ENCODE data around the gene CCDC54. TPM values are rescaled to one million over a fixed set of nuclear protein-coding genes. Genes with fewer than 3 reads are reported as not detected.

The CCDC54 gene
- total RNA-seq, 2 donors from 2014 or later: not detected

- Histone ChIP-seq H3K9me3 (no peaks in the 10 kb centered on the region), H3K4me3 (no peak overlapping the region), H3K27ac (no peak overlapping the region), H3K36me3 (no peaks in the 10 kb centered on the region), H3K27me3 (replicated peaks; ENCODE audit: insufficient read depth) (no peaks in the 10 kb centered on the region), H3K4me1 (ENCODE audit: control insufficient read depth in 1 of 2, low read depth in 2 of 2) (peaks cover 0 to 4% of the 10 kb centered on the region in 2 donors)
- DNase-seq (ENCODE audit: low spot score): no peak
- no peak for ATAC-seq (ENCODE audit: insufficient number of reproducible peaks, low FRiP score, low read depth)
- TF ChIP-seq CTCF (IDR thresholded peaks at IDR 0.05): no peak
These were observed 44.6 kb downstream of the CCDC54 start for GRCh38 chr3:107421881-107422280.

- Histone ChIP-seq H3K27me3 (replicated peaks; ENCODE audit: insufficient read depth) (no peaks in the 10 kb centered on the region), H3K9me3 (no peaks in the 10 kb centered on the region), H3K4me3 (no peak overlapping the region), H3K4me1 (ENCODE audit: control insufficient read depth in 1 of 2, low read depth in 2 of 2) (peaks cover 0 to 8% of the 10 kb centered on the region in 2 donors), H3K36me3 (no peaks in the 10 kb centered on the region), H3K27ac (no peak overlapping the region)
- TF ChIP-seq CTCF (IDR thresholded peaks at IDR 0.05): no peak
- DNase-seq (ENCODE audit: low spot score): no peak
- no peak for ATAC-seq (ENCODE audit: insufficient number of reproducible peaks, low FRiP score, low read depth)
These were observed 47.8 kb downstream of the CCDC54 start for GRCh38 chr3:107425033-107425432.

GRCh38 chr3:107426223-107426622, 49.0 kb downstream of the CCDC54 start:
- no peak overlapping the region for H3K4me3 ChIP-seq
- no peak for TF ChIP-seq CTCF (IDR thresholded peaks at IDR 0.05)
- no peaks in the 10 kb centered on the region for H3K9me3 ChIP-seq
- peaks cover 4 to 5% of the 10 kb centered on the region in 2 donors for H3K4me1 ChIP-seq (ENCODE audit: control insufficient read depth in 1 of 2, low read depth in 2 of 2)
- no peaks in the 10 kb centered on the region for H3K36me3 ChIP-seq
- no peak for DNase-seq (ENCODE audit: low spot score)
- H3K27ac ChIP-seq: no peak overlapping the region
- H3K27me3 ChIP-seq (replicated peaks; ENCODE audit: insufficient read depth): no peaks in the 10 kb centered on the region
- no peak for ATAC-seq (ENCODE audit: insufficient number of reproducible peaks, low FRiP score, low read depth)

Other genes starting within 250 kb of the CCDC54 start
- 10 to 100 TPM; 57.4 to 74.5 TPM for gene BBX, start 145.5 kb downstream of the CCDC54 start, total RNA-seq